Measurements from ENCODE around the gene GRAMD1C.

- no peak for TF ChIP-seq CTCF (IDR thresholded peaks at IDR 0.05)
- TF ChIP-seq POLR2A (IDR thresholded peaks at IDR 0.05) = no peak
- TF ChIP-seq POLR2AphosphoS5 (IDR thresholded peaks at IDR 0.05) = no peak
Observed at GRCh38 chr3:113873814-113874526, 35.4 kb downstream of the GRAMD1C start.
